NCI-H2227 (cell line): ENCODE results near the gene ESR1.
"Not testable (repeated sequence)": the region's sequence is repeated elsewhere in the genome, so short reads cannot be mapped to it uniquely, and the experiment has no call there.

Experiments
- DNase-seq: peaks from one replicate; lab custom pipeline; 2025; ENCODE audit not compliant: unreplicated experiment; lab: John Stamatoyannopoulos, UW

The ESR1 gene

DNA sequence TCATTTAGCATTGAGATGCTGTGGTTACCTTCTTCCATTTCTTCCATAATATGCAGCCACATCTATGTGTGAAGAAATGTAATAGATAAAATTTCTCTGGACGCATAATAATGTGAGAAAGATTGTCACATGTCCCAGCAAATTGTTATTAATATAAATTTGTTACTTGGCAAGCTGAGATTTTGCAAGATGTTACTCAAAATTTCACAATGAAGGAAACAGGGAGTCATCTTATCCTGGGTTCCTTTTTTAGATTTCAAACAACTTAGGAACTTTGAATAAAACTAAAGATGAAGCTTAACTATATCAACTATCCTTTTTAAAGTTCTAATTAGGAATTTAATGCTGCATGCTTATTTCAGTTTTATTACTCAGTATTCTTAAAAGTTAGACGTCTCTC, 3.6 kb downstream of the ESR1 start:
- DNase-seq, result no peak

DNA sequence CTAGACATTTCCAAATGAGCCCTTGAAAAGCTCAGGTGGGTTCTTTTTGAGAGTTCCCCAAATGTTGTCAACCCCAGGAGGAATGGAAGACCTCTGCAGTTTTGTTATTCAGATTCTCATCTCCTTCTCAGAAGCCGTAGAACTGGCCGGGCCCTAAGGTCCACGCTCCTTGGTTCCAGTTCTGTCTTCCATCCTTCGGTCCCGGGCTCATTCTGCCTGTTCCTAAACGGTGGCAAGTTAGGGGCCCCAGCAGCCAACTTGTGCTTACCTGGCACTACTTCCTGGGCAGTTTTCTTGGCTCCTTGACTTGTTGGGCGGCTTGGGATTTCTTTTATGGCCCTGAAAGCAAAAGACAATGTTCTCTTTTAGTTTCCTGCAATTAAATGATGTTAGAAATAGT, 6.4 kb downstream of the ESR1 start:
- DNase-seq, result no peak

DNA sequence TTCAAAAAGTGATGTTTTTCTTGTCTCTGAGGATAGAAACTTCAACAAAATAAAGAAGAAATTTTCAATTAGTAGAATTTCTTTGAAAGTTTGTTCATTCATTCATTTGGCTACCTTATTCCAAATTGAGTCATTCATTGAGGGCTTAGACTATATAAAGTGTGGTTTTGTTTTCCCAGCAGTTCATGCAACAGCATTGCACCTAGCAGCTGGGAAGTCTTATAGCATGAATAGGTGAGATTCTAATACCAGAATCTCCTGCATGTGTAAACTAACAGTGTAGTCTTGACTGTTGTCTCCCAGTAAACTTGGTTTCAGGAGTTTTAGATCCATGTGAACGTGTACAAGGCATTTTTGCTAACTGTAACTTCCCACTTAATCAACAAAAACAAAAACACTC, 7.1 kb downstream of the ESR1 start:
- DNase-seq, result no peak

DNA sequence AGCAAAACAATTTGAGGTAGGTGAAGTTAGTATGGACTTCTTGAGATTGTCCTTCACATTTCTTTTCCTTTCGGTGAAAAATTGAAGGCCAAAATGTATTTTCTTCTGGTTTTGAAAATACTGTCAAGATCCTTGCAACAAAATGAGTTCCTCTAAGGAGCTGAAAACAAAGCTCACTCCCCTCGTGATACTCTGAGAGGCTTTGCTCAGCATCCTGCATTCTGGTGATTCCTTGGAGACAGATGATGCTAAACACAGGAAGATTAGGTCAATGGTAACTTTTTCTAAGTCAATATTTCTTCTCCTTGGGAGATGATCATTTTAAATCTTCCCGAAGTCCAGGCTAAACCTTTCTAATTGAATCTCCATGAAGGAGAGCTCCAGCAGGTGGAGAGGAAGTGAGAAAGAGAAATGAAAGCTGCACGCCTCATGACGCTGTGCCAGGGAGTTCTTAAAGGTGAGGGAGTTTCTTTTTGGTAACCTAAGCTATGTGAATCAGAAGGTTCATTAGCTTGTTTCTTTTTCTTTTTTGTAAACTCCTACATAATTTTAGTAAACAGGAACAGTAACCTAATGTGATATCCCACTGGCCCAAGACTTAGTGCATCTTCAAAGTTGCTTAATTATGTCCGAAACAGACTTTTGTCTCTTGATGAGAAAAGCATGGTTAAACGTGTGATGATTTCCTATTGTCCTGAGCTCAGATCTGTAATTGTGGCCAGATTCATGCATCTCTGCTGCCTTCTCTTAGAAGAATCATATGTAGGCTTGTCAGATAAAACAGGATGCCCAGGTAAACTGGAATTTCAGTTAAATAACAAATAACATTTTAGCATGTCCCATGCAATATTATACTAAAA, 15.0 kb downstream of the ESR1 start:
- no peak for DNase-seq

DNA sequence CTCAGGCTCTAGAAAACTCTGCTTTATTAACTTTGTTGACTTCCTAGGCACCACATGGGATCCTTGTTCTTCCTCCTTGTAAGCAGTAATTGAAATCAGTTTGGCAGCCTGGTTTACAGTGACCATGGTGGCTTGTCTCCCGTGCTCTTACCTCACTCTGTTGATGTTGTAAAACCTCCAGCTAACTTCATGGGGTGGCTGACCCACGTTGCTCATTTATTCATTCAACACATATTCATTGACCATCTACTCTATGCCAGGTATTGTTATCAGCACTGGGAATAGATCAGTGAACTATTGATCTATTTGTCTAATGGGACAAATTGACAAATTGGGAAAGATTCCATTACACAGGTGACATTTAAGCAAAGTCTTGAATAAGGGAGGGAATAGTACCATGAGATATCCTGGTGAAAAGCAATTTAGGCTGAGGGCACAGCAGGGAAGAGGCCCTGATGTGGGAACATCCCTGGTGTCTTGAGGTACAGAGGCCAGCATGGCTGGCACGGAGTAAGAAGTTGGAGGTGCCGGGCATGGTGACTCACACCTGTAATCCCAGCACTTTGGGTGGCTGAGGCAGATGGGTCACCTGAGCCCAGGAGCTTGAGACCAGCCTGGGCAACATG, 19.1 kb downstream of the ESR1 start:
- DNase-seq, result no peak

DNA sequence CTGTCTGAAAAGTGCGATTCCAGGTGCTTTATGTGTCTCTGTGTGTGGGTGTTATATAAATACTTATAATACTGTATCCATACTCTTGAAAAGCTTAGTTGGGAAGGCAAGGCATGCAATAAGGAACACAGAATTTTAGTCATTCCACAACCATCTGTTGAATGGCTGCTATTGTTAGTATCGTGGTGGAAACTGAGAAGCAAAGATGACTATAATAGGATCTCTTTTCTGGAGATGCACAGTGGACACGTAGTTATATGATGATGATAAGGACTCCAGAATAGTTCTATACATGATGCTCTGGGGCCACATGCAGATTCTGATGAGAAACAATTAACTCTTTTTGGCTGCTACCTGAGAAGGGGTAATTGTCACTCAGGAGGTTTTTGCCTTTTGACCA, 25.2 kb downstream of the ESR1 start:
- no peak for DNase-seq

DNA sequence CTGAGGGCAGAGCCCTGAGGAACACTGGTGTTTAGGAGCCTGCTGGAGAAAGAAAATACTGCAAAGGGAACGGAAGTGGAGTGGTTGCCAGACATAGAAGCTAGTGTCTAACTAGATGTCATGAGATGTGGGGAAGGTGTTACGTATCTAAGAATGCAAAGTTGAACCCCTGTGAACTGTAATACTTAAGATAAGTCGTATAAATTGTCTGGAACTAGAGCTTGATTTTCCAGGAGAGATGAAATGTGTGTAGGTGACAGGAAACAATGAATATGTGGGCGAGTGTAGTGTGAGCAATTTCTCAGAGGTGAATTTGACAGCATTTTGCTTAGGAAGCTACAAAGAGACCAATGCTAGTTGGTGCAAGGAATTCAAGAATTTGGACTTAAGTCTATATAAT, 27.9 kb downstream of the ESR1 start:
- no peak for DNase-seq

DNA sequence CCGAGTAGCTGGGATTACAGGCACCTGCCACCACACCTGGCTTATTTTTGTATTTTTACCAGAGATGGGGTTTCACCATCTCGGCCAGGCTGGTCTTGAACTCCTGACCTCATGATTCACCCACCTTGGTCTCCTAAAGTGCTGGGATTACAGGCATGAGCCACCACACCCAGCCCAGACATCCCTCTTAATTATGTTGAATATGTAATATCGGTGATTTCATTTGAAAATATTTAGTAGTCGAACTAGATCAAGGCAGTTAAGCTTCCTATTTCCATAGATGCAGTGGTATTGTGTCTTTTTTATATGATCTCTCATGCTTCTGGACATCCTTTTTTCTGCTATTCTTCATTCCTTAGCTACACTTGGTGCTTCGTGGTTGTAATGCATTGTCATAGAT, 29.7 kb downstream of the ESR1 start:
- no peak for DNase-seq

DNA sequence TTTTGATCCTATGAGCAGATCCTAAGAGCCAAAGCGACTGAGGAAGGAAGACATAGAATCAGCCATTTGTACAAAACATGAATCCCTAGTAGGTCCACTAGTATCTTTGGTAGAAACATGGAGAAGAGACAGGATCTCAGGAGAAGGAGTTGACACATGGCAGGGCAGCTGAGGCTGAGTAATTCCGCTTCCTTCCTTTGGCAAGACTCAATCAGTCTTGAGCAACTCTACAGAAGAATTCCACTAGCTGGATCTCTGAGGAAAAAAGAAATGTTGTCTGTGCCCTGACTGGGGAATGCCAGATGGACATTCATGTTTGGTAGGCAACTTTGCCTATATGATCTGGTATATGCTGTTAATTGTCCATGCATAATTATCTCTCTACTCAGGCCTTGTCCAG, 35.3 kb downstream of the ESR1 start:
- no peak for DNase-seq

DNA sequence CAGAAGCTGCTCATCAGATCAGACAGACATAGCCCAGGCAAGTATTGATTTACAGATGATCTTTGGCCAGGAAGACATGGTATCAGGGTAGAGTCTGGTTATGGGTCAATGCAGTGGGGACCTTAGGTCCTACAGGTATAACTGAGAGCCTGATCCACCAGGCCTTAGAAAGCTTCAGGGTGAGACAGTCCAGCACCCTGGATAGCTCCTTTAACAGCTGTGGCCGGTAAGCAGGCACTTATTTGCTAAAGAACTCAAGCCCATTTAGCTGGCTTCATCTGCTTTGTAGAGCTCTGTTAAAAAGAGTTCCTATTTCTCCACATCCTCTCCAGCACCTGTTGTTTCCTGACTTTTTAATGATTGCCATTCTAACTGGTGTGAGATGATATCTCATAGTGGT, 39.6 kb downstream of the ESR1 start:
- no peak for DNase-seq

DNA sequence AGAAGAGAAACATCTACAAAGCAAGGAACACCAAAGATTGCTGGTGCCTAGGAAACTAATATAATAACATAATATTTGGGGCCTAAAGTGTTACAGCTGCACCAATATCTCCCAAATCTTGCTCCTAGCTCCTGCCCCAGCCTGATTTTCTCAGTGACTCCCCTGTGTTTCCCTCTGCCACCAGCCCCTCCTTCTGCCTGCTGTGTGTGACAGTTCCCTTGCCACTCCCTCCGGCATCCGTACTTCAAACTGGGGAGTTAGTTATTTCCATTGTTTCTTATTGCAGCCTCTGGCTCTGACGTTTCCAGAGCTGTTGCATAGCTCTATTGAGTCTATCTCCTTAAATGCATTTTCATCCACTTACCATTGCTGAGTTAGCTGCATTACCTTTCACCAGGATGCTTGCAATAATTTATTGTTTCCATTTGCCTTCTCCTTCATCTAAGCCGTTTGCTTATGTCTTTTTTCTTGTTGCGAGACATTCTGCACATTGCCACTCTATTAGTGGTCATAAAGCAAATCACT, 43.1 kb downstream of the ESR1 start:
- DNase-seq, result no peak

DNA sequence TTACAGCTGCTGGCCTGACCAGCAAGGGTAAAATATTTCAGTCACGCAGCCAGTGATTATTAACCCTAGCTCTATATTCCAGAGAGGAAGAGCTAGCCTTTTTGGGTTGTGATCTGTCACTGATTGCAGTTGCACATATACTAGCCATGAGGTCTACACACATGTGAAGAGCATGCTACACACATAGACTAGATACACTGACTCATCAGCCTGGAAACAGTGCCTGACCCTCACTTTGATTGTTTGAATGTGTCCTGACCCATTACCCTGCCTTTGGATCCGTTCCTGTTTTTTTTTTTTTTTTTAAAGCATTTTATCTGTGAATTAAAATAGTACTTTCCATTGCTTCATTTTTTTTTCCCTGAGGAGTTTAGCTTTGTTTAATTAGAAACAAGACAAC, 50.8 kb downstream of the ESR1 start:
- DNase-seq, result no peak

DNA sequence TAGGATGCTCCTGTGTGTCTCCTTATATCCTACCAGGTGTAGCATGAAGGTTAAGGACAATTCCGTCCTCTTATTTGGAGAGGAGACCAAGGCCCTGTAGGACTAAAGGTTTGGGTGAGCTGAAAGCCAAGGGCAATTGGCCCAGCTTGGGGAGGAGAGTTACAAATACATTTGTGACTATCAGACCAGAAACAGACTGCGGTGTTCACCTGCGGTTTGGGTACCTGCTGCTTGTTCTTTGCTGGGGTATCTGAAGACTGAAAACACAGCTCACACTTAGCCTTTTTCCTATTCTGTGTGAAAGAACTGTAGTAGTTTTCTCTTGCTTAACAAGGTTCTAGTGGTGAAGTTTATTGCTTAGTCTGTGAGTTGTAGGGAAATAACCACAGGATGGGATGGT, 55.0 kb downstream of the ESR1 start:
- no peak for DNase-seq

DNA sequence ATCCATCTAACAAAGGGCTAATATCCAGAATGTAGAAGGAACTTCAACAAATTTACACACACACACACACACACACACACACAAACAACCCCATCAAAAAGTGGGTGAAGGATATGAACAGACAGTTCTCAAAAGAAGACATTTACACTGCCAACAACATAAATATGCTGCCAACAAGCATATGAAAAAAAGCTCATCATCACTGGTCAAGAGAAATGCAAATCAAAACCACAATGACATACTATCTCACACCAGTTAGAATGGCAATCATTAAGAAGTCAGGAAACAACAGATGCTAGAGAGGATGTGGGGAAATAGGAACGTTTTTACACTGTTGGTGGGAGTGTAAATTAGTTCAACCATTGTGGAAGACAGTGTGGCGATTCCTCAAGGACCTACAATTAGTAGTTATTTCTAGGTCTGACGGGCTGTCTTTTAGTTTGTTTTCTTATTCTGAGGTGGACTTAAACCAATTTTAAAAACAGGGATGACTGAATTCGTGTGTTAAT, 59.9 kb downstream of the ESR1 start:
- not testable (repeated sequence) for DNase-seq

DNA sequence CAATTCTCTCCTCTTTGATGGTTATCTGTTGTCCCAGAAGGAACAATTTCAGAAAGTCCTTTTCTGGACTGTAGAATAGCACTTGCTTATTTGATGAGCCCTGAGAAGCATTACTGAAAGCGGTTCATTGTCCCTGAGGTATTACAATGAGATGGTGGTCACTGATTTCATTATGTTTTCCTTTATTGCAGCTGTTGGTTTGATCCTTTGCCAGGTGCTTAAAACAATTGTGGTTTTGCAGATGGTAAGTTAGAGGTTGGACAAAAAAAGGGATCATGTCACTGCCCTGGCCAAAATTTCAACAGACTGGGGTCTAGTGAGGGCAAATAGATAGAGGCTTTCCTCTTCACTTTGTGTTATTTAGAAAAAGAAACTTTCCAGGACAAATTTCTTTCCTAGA, 61.9 kb downstream of the ESR1 start:
- DNase-seq, result no peak

DNA sequence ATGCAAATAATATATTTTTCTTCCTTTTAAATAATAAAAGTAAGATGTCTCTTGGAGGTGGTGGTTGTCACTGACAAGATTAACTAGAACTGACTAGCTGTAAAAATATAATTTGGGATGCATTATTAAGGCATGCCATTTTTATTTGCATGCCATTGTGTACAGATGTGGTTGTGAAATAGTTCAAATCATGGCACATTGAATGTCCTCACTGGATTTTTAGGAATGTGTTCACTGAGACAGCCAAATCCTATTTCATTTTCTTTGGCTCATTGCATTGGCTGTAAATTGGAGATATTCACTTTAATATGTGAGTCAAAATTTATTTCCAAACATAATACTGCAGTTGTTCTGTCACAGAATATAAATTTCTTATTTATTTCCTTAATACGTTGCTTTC, 62.3 kb downstream of the ESR1 start:
- no peak for DNase-seq

DNA sequence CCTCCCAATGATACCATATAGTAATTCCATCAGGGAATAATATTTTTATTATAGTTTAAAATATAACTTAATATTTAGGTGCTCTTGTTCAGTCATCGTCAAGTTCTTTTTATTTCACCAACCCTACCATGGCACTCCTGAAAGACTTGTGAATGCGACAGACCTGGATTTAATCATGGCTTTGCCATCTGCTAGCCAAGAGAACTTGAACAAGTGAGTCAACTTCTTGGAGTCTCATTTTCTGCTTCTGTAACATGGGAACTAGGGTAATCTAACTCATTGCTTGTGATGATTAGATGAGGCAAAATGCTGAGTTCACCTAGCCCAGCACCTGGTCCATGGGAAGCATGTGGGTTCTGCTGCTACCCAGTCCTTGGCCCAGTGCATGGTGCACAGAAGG, 62.9 kb downstream of the ESR1 start:
- DNase-seq, result no peak

DNA sequence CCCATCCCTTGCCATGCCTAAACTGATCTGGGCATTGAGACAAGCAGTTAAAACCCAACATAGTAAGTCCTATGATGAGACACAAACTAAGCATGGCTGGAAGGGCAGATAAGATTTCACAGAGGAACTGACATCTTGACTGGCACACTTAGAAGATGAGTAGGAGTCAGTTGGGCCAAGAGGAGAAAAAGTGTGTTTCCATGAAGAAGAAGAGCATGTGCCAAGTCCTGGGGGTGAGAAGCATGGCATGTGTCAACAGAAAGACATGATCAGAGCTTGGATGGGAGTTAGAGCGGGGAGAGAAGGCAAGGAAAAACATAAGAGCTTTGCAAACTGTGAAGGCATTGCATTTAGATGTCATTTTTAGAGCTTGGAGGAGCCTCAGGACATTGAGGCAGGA, 68.0 kb downstream of the ESR1 start:
- DNase-seq, result no peak

DNA sequence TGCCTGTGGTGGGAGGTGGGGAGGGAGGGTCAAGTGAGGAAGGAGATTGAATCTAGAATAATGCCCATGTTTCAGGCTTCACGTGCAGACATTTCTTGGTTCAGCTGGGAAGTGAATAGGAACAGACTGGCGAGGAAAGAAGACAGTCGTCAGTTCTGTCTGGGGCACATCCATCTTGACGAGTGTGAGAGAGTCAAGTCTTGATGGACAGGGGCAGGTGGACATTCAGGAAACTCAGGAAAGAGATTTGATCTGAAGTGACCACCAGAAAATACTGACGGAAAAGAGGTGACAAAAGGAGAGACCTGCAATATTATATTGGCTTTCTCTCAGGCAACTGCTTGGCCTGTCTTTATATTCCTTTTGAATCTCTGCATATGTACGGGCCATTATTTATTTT, 68.6 kb downstream of the ESR1 start:
- DNase-seq, result no peak

DNA sequence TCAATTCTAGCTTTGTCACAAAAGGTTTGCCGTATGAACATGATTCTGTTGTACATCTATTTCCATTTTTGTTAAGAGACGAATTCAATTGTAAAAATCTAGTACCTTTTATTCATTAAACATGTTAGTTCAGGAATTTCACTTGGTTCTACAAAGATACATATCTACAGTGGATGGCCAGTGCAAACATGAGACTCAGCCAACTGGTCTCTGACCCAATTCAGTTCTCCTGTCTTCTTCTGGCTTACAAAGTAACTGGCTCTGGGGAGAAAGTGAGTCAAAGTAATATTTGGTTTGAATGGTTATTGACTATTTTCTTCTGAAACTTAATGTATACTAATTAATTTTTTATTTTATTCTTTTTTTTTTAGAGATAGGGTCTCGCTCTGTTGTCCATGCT, 70.0 kb downstream of the ESR1 start:
- no peak for DNase-seq

DNA sequence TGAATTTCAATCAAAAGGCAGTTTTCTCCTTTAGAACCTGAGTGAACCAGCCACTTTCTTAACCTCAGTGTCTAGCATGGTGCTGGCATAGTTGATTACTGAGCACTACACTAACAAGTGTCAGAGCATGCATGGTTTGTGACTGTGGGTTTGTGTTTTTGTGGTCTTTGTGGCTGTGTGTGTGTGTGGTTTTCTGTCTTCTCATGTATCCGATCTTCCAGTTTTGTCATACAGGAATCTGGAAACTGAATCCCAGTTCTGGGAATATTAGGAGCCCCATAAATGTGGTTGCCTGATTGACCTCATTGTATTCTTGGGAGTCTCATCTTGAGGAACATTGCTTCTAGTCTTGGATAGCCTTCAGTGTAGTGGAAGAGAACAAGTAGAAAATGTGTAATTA, 73.7 kb downstream of the ESR1 start:
- DNase-seq, result no peak

DNA sequence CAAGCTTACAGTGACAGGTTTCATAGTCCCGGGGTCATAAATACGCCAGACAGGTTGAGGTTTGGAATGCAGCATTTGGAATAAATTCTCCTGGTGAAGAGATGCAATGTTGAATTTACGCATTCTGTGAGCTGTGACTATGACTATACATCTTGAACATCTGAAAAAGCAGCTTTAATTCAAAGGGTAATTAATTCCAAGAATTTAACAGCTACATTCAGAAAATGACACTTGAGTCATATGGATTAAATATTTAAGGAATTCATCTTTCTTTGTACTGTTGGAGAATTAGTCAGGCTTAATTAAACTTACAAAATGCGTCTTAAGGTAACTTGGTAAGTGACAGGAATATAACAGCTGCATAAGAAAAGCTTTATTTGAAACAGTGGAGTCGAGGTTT, 74.7 kb downstream of the ESR1 start:
- no peak for DNase-seq
